HG03064 (cell line): ENCODE data around the gene MTFP1.

Experiments used
- ATAC-seq: cut with Tn5 transposase; IDR thresholded peaks from one replicate; pipeline ENCODE4 v1.9.1; 2021; ENCODE audit warnings: low read depth; ENCODE audit not compliant: unreplicated experiment

The MTFP1 gene, protein sequence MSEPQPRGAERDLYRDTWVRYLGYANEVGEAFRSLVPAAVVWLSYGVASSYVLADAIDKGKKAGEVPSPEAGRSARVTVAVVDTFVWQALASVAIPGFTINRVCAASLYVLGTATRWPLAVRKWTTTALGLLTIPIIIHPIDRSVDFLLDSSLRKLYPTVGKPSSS

GRCh38 chr22:30425616-30426387 lies at the start of gene MTFP1:
MTFP1 (plus strand) TSS chr22:30425768; CDS start chr22:30425880, 112 bp downstream.
- no peak for ATAC-seq

GRCh38 chr22:30380011-30380410 lies 45.6 kb upstream of the MTFP1 start:
- no peak for ATAC-seq

DNA sequence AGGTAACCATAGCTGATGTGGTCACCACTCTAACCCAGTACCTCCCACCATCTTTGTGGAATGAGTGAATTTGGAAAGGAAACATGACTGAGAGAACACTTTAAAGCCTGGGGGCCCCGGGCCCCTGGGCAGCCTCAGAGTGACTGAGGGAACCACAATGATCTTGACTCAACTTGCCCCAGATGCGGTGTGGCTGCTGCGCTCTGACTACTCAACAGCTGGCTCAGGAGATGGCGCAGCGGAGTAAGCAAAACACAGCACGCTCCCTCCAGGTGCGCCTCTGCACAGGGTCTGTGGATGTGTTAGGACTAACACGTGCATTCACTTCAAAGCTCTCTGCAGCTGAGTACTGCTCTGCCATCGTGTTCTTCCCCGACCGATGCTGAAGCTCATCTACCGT lies 44.3 kb upstream of the MTFP1 start:
- ATAC-seq: no peak

- ATAC-seq: no peak
These were observed 43.2 kb upstream of the MTFP1 start for GRCh38 chr22:30382340-30382739.

- ATAC-seq: no peak
These were observed 42.5 kb upstream of the MTFP1 start for GRCh38 chr22:30383061-30383460.

GRCh38 chr22:30385942-30386341 lies 39.6 kb upstream of the MTFP1 start:
- no peak for ATAC-seq

- ATAC-seq: no peak
These were observed 39.0 kb upstream of the MTFP1 start for GRCh38 chr22:30386608-30386959.

GRCh38 chr22:30386960-30387827 lies 38.4 kb upstream of the MTFP1 start, which contains the start of gene RNF215:
RNF215 (minus strand) TSS chr22:30387411; CDS start chr22:30387313, 98 bp downstream.
- peak; percentile 70 for ATAC-seq

DNA sequence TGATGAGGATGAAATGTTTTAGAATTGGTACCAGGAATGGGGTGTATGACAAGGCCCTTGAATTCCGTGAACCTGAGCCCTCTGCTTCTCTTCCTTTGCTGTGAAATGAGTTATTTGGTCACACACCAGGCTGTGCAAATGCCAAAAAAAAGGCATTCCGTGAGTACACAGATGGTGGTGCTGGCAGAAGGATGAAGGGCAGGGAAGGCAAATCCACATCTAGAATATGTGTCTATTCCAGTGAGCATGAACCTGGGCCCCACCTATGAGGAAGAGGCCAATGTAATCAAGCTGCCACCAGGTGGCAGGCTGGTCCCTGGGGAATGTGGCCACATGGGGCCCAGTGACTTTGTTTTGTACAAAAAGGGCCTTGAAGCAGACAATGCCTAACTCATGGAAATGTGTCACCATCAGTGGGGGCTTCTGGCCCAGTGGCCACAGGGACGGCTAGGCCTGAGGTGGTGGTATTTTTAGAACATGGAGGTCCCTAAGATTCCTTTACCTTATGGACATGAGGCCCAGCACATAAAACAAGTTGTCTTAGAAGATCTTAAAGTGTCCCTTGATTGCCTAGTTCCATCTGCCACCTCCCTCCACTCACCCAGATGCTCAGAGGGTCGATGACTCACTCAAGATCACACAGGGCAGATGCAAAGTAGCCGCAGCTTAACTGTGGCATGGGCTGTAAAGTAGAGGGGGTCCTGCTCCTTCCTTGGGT lies 34.4 kb upstream of the MTFP1 start:
- no peak for ATAC-seq

- ATAC-seq: no peak
These were observed 32.8 kb upstream of the MTFP1 start for GRCh38 chr22:30392661-30393321.

GRCh38 chr22:30393322-30393680 lies 32.3 kb upstream of the MTFP1 start:
- no peak for ATAC-seq

DNA sequence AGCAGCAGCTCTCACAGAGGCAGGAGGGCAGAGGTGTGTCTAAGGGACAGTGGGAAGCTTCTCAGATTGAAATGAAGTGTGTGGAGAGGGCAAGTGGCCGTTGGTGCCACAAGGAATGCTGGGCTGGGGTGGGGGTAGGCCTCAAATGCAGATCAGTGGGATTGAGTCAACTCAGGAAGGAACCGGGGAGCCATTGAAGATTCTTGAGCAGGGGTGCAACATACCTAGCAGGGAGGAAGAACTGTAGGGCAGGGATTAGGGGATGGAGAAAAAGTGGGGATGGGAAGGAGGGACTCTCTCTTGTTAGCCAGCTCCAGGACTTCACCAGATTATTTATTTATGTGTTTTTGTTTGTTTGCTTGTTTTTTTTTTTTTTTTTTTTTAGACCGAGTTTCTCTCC lies 31.7 kb upstream of the MTFP1 start:
- ATAC-seq: no peak

GRCh38 chr22:30396871-30397655 lies 28.5 kb upstream of the MTFP1 start, which contains the start of gene SEC14L2:
SEC14L2 (plus strand) TSS chr22:30397018; CDS start chr22:30397117, 99 bp downstream.
- no peak for ATAC-seq

GRCh38 chr22:30397656-30398635 lies 27.6 kb upstream of the MTFP1 start:
- no peak for ATAC-seq

- no peak for ATAC-seq
These were observed 26.6 kb upstream of the MTFP1 start for GRCh38 chr22:30398685-30399680.

- ATAC-seq: no peak
These were observed 25.9 kb upstream of the MTFP1 start for GRCh38 chr22:30399718-30400117.

GRCh38 chr22:30400159-30400558 lies 25.4 kb upstream of the MTFP1 start:
- ATAC-seq: no peak
